DOHH2 (cell line): Measurements from ENCODE around the gene EDEM2.

Source experiments
- CTCF ChIP-seq: fragments of 200-600 bp; sonication (generic); IDR thresholded peaks from one replicate; pipeline ENCODE4 v1.5.1; 2014; ENCODE audit warnings: antibody characterized with exemption, mild to moderate bottlenecking, low read depth, low read length; ENCODE audit not compliant: poor library complexity, severe bottlenecking
- EZH2phosphoT487 ChIP-seq: fragments of 200-600 bp; sonication (generic); IDR thresholded peaks from 2 replicates; pipeline ENCODE4 v1.6.1; 2017; ENCODE audit warnings: borderline replicate concordance, mild to moderate bottlenecking, antibody characterized with exemption, low read length, moderate library complexity, mixed read lengths

GRCh38 chr20:35077341-35077740 is 69.8 kb downstream of the EDEM2 start:
- TF ChIP-seq CTCF = no peak
- no peak for TF ChIP-seq EZH2phosphoT487
